ENCODE measurements around the gene FOSL1. TPM values are rescaled to one million over a fixed set of nuclear protein-coding genes. Genes with fewer than 3 reads are reported as not detected.

Gene FOSL1
- total RNA-seq, 2 donors from 2014 or later = 4.9 to 6.8 TPM

GRCh38 chr11:65934014-65934413, 33.8 kb upstream of the FOSL1 start:
- DNase-seq (ENCODE audit: low spot score) = no peak
- Histone ChIP-seq H3K4me3 (no peak overlapping the region), H3K4me1 (no peaks in the 10 kb centered on the region), H3K9me3 (no peaks in the 10 kb centered on the region), H3K27ac (no peak overlapping the region), H3K36me3 (no peaks in the 10 kb centered on the region), H3K27me3 (no peaks in the 10 kb centered on the region)
- no peak for TF ChIP-seq CTCF (IDR thresholded peaks at IDR 0.05)

GRCh38 chr11:65932558-65932919, 32.4 kb upstream of the FOSL1 start:
- H3K4me1 ChIP-seq = no peaks in the 10 kb centered on the region
- H3K27ac ChIP-seq = no peak overlapping the region
- H3K36me3 ChIP-seq = no peaks in the 10 kb centered on the region
- H3K27me3 ChIP-seq = no peaks in the 10 kb centered on the region
- TF ChIP-seq CTCF (IDR thresholded peaks at IDR 0.05) = no peak
- no peak overlapping the region for H3K4me3 ChIP-seq
- DNase-seq (ENCODE audit: low spot score) = no peak
- H3K9me3 ChIP-seq = no peaks in the 10 kb centered on the region

- no peaks in the 10 kb centered on the region for H3K36me3 ChIP-seq
- no peaks in the 10 kb centered on the region for H3K9me3 ChIP-seq
- no peaks in the 10 kb centered on the region for H3K4me1 ChIP-seq
- no peak for DNase-seq (ENCODE audit: low spot score)
- no peak for TF ChIP-seq CTCF (IDR thresholded peaks at IDR 0.05)
- H3K27ac ChIP-seq = no peak overlapping the region
- no peak overlapping the region for H3K4me3 ChIP-seq
- H3K27me3 ChIP-seq = no peaks in the 10 kb centered on the region
These were observed 31.8 kb upstream of the FOSL1 start for GRCh38 chr11:65931773-65932557.

- no peaks in the 10 kb centered on the region for H3K27me3 ChIP-seq
- no peak overlapping the region for H3K27ac ChIP-seq
- H3K36me3 ChIP-seq = no peaks in the 10 kb centered on the region
- no peak overlapping the region for H3K4me3 ChIP-seq
- DNase-seq (ENCODE audit: low spot score) = no peak
- H3K9me3 ChIP-seq = no peaks in the 10 kb centered on the region
- no peaks in the 10 kb centered on the region for H3K4me1 ChIP-seq
- TF ChIP-seq CTCF (IDR thresholded peaks at IDR 0.05) = no peak
These were observed 28.5 kb upstream of the FOSL1 start for GRCh38 chr11:65928667-65929066.

- Histone ChIP-seq H3K27ac (no peak overlapping the region), H3K27me3 (no peaks in the 10 kb centered on the region), H3K4me3 (no peak overlapping the region), H3K4me1 (no peaks in the 10 kb centered on the region), H3K9me3 (no peaks in the 10 kb centered on the region), H3K36me3 (peaks cover 2% of the 10 kb centered on the region)
- no peak for DNase-seq (ENCODE audit: low spot score)
- TF ChIP-seq CTCF (IDR thresholded peaks at IDR 0.05) = no peak
These were observed 27.8 kb upstream of the FOSL1 start for GRCh38 chr11:65927904-65928397.

- H3K9me3 ChIP-seq = no peaks in the 10 kb centered on the region
- no peak overlapping the region for H3K4me3 ChIP-seq
- peaks cover 12% of the 10 kb centered on the region for H3K36me3 ChIP-seq
- DNase-seq (ENCODE audit: low spot score) = no peak
- no peak for TF ChIP-seq CTCF (IDR thresholded peaks at IDR 0.05)
- no peak overlapping the region for H3K27ac ChIP-seq
- no peaks in the 10 kb centered on the region for H3K27me3 ChIP-seq
- H3K4me1 ChIP-seq = peaks cover 0 to 8% of the 10 kb centered on the region in 2 donors
These were observed 25.2 kb upstream of the FOSL1 start for GRCh38 chr11:65925397-65925796.
